Ovary (tissue), 3 donors: Measurements from ENCODE around the gene PAN3.

Experiments used
- POLR2A ChIP-seq: fragments of 450-650 bp; IDR thresholded peaks from one replicate; pipeline ENCODE4 v1.6.1; 2017; ENCODE audit warnings: antibody characterized with exemption, mild to moderate bottlenecking, moderate library complexity
- TF ChIP-seq, protein P1 (sequence below), 3 donors: fragments of 450-650 bp in 2 of 3; fragments of 200-600 bp in 1 of 3; IDR thresholded peaks; one replicate each; pipeline versions ENCODE4 v1.5.1 to v1.8.0; 2016 to 2022; ENCODE audit warnings: antibody characterized with exemption in 3 of 3, mild to moderate bottlenecking in 1 of 3
- donor health status: DM: no; HTN: no; CAD: no.

GRCh38 chr13:28339419-28339818 is 201.1 kb downstream of the PAN3 start:
- TF ChIP-seq, protein P1, sequence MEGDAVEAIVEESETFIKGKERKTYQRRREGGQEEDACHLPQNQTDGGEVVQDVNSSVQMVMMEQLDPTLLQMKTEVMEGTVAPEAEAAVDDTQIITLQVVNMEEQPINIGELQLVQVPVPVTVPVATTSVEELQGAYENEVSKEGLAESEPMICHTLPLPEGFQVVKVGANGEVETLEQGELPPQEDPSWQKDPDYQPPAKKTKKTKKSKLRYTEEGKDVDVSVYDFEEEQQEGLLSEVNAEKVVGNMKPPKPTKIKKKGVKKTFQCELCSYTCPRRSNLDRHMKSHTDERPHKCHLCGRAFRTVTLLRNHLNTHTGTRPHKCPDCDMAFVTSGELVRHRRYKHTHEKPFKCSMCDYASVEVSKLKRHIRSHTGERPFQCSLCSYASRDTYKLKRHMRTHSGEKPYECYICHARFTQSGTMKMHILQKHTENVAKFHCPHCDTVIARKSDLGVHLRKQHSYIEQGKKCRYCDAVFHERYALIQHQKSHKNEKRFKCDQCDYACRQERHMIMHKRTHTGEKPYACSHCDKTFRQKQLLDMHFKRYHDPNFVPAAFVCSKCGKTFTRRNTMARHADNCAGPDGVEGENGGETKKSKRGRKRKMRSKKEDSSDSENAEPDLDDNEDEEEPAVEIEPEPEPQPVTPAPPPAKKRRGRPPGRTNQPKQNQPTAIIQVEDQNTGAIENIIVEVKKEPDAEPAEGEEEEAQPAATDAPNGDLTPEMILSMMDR (IDR thresholded peaks at IDR 0.05): no peak
- TF ChIP-seq POLR2A: no peak
